B cell (primary cell): ENCODE results near the gene SEMA3B.

Experiments
- EZH2 ChIP-seq: IDR thresholded peaks from 2 replicates; pipeline ENCODE4 v1.6.1; 2012; ENCODE audit warnings: borderline replicate concordance, low read depth, mild to moderate bottlenecking, moderate library complexity, low read length; ENCODE audit not compliant: insufficient read depth, poor library complexity, severe bottlenecking
- TF ChIP-seq, protein P1 (sequence below): fragments of 200-600 bp; IDR thresholded peaks from one replicate; pipeline ENCODE4 v1.8.0; 2022; ENCODE audit warnings: antibody characterized with exemption, mild to moderate bottlenecking

DNA sequence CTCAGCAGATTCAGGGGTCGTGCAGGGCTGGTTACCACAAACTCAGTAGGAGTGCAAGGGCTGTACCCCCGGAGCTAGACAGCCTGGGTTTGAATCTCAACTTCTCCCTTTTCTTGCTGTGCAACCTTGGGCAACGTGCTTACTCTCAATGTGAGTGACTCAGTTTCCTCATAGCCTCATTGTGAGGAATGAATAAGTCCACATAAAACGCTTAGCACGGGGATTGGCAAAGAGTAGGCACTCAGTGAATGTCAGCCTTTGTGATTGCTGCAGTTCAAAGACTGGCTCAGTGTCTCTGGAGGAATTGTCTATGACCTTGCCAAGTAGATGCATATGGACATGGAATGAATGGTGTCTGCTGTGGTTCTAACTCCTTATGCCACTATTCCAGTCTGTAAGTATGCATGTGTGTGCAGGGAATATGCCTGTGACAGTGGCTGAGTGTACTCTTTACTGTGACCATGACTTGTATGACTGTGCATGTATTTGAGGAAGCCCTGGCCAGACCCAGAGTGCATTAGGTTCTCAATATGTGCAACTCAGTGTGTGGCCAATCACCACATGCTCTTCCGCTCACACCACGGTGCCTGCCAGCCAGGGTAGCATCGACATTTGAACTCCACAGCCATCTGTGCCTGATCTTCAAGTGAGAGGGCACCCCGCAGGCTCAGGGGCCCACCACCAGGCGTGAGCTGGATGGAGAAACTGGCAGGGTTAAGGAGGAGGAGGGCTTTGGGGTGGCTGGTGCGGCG is 31.2 kb downstream of the SEMA3B start:
- TF ChIP-seq, protein P1, sequence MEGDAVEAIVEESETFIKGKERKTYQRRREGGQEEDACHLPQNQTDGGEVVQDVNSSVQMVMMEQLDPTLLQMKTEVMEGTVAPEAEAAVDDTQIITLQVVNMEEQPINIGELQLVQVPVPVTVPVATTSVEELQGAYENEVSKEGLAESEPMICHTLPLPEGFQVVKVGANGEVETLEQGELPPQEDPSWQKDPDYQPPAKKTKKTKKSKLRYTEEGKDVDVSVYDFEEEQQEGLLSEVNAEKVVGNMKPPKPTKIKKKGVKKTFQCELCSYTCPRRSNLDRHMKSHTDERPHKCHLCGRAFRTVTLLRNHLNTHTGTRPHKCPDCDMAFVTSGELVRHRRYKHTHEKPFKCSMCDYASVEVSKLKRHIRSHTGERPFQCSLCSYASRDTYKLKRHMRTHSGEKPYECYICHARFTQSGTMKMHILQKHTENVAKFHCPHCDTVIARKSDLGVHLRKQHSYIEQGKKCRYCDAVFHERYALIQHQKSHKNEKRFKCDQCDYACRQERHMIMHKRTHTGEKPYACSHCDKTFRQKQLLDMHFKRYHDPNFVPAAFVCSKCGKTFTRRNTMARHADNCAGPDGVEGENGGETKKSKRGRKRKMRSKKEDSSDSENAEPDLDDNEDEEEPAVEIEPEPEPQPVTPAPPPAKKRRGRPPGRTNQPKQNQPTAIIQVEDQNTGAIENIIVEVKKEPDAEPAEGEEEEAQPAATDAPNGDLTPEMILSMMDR: no peak
- no peak for TF ChIP-seq EZH2
